ENCODE measurements around the gene DPP4.

DPP4 gene

GRCh38 chr2:162018530-162018929, 55.5 kb downstream of the DPP4 start:
- Mint-ChIP-seq H3K4me1 (peaks cover 25% of the 10 kb centered on the region), H3K27me3 (ENCODE audit: low read depth) (no peaks in the 10 kb centered on the region), H3K27ac (no peak overlapping the region), H3K9me3 (no peaks in the 10 kb centered on the region), H3K4me3 (no peak overlapping the region), H3K36me3 (ENCODE audit: low read depth) (no peaks in the 10 kb centered on the region)
- TF ChIP-seq CTCF (IDR thresholded peaks at IDR 0.05; ENCODE audit: unreplicated experiment in 3 of 3), result no peak

- peaks cover 21% of the 10 kb centered on the region for H3K4me1 Mint-ChIP-seq
- H3K36me3 Mint-ChIP-seq (ENCODE audit: low read depth), result no peaks in the 10 kb centered on the region
- H3K9me3 Mint-ChIP-seq, result no peaks in the 10 kb centered on the region
- TF ChIP-seq CTCF (IDR thresholded peaks at IDR 0.05; ENCODE audit: unreplicated experiment in 3 of 3), result no peak
- H3K27ac Mint-ChIP-seq, result no peak overlapping the region
- H3K4me3 Mint-ChIP-seq, result no peak overlapping the region
- no peaks in the 10 kb centered on the region for H3K27me3 Mint-ChIP-seq (ENCODE audit: low read depth)
Measured at GRCh38 chr2:162017233-162017632, 56.8 kb downstream of the DPP4 start.

- TF ChIP-seq CTCF (IDR thresholded peaks at IDR 0.05; ENCODE audit: unreplicated experiment in 3 of 3), result no peak
- H3K9me3 Mint-ChIP-seq, result no peaks in the 10 kb centered on the region
- no peaks in the 10 kb centered on the region for H3K27me3 Mint-ChIP-seq (ENCODE audit: low read depth)
- no peak overlapping the region for H3K27ac Mint-ChIP-seq
- peaks cover 18% of the 10 kb centered on the region for H3K4me1 Mint-ChIP-seq
- H3K36me3 Mint-ChIP-seq (ENCODE audit: low read depth), result no peaks in the 10 kb centered on the region
- H3K4me3 Mint-ChIP-seq, result no peak overlapping the region
Measured at GRCh38 chr2:162016080-162016479, 57.9 kb downstream of the DPP4 start.

- Mint-ChIP-seq H3K4me3 (no peak overlapping the region), H3K4me1 (peaks cover 18% of the 10 kb centered on the region), H3K36me3 (ENCODE audit: low read depth) (no peaks in the 10 kb centered on the region), H3K27me3 (ENCODE audit: low read depth) (no peaks in the 10 kb centered on the region), H3K9me3 (no peaks in the 10 kb centered on the region), H3K27ac (peak overlapping the region in 1 of 3 experiments; percentile 21)
- TF ChIP-seq CTCF (IDR thresholded peaks at IDR 0.05; ENCODE audit: unreplicated experiment in 3 of 3), result no peak
Measured at GRCh38 chr2:162014751-162015150, 59.3 kb downstream of the DPP4 start.

GRCh38 chr2:162013514-162014475, 60.2 kb downstream of the DPP4 start:
- peak overlapping the region; percentile 9 to 35 (median 21) for H3K27ac Mint-ChIP-seq
- H3K27me3 Mint-ChIP-seq (ENCODE audit: low read depth), result no peaks in the 10 kb centered on the region
- H3K36me3 Mint-ChIP-seq (ENCODE audit: low read depth), result no peaks in the 10 kb centered on the region
- H3K9me3 Mint-ChIP-seq, result no peaks in the 10 kb centered on the region
- H3K4me1 Mint-ChIP-seq, result peaks cover 18% of the 10 kb centered on the region
- no peak overlapping the region for H3K4me3 Mint-ChIP-seq
- no peak for TF ChIP-seq CTCF (IDR thresholded peaks at IDR 0.05; ENCODE audit: unreplicated experiment in 3 of 3)

All from nephron (organoid).